Esophagus squamous epithelium (tissue), 5 donors: ENCODE data around the gene ZNF687. TPM values are rescaled to one million over a fixed set of nuclear protein-coding genes. Genes with fewer than 3 reads are reported as not detected.

Experiments used
- DNase-seq: peaks from one replicate; lab custom pipeline; 2025; lab: John Stamatoyannopoulos, UW
- H3K27ac ChIP-seq, 4 donors: fragments of 200-600 bp; sonication (generic); one replicate each; pipeline ENCODE4 v1.5.1; 2016 to 2019; ENCODE audit warnings: mild to moderate bottlenecking in 1 of 4
- H3K27me3 ChIP-seq, 4 donors: fragments of 200-600 bp; sonication (generic); 1 replicate in 3 of 4; 2 replicates in 1 of 4; pipeline versions ENCODE4 v1.5.1 to v1.6.0; 2017 to 2021; ENCODE audit warnings: antibody characterized with exemption in 1 of 4
- H3K36me3 ChIP-seq, 3 donors: fragments of 200-600 bp; sonication (generic); one replicate each; pipeline ENCODE4 v1.5.1; 2016 to 2019
- H3K4me1 ChIP-seq, 3 donors: fragments of 200-600 bp; sonication (generic); one replicate each; pipeline ENCODE4 v1.5.1; 2017 to 2019
- H3K4me3 ChIP-seq, 4 donors: fragments of 200-600 bp; sonication (generic); 1 replicate in 3 of 4; 2 replicates in 1 of 4; pipeline ENCODE4 v1.5.1; 2016 to 2019; ENCODE audit warnings: mild to moderate bottlenecking in 2 of 4, moderate library complexity in 1 of 4
- H3K9me3 ChIP-seq, 3 donors: fragments of 200-600 bp; sonication (generic); one replicate each; pipeline ENCODE4 v1.5.1; 2016 to 2019
- POLR2A ChIP-seq, 4 donors: fragments of 450-650 bp; IDR thresholded peaks; one replicate each; pipeline ENCODE4 v1.6.1; 2017; ENCODE audit warnings: antibody characterized with exemption in 4 of 4, mild to moderate bottlenecking in 4 of 4, moderate library complexity in 3 of 4
- WGBS, 2 donors: methylation state at CpG; one replicate each; pipeline ENCODE4 v1.1.5; 2018; 5-methylcytosine and 5-hydroxymethylcytosine counted together
- intact Hi-C: fragments of 100-400 bp; cut with DNase I; formaldehyde crosslinking; loops from one replicate; pipeline ENCODE4 v1.15.0; 2022
- total RNA-seq, 4 donors: library from RNA; depleted of rRNA; stranded (reverse); fragments of >200 nt; gene quantifications; one replicate each; pipeline ENCODE4 v1.1.0, GENCODE V29; 2016
- TF ChIP-seq, protein P1 (sequence below), 6 experiments: fragments of 450-650 bp in 4 of 6; fragments of 200-600 bp in 2 of 6; sonication (generic) in 2 of 6; IDR thresholded peaks; one replicate each; pipeline ENCODE4 v1.5.1; 2016 to 2019; ENCODE audit warnings: antibody characterized with exemption in 6 of 6, mild to moderate bottlenecking in 4 of 6, moderate library complexity in 4 of 6
- donor health status: DM: yes; HTN: yes; CAD: no.

The ZNF687 gene, protein sequence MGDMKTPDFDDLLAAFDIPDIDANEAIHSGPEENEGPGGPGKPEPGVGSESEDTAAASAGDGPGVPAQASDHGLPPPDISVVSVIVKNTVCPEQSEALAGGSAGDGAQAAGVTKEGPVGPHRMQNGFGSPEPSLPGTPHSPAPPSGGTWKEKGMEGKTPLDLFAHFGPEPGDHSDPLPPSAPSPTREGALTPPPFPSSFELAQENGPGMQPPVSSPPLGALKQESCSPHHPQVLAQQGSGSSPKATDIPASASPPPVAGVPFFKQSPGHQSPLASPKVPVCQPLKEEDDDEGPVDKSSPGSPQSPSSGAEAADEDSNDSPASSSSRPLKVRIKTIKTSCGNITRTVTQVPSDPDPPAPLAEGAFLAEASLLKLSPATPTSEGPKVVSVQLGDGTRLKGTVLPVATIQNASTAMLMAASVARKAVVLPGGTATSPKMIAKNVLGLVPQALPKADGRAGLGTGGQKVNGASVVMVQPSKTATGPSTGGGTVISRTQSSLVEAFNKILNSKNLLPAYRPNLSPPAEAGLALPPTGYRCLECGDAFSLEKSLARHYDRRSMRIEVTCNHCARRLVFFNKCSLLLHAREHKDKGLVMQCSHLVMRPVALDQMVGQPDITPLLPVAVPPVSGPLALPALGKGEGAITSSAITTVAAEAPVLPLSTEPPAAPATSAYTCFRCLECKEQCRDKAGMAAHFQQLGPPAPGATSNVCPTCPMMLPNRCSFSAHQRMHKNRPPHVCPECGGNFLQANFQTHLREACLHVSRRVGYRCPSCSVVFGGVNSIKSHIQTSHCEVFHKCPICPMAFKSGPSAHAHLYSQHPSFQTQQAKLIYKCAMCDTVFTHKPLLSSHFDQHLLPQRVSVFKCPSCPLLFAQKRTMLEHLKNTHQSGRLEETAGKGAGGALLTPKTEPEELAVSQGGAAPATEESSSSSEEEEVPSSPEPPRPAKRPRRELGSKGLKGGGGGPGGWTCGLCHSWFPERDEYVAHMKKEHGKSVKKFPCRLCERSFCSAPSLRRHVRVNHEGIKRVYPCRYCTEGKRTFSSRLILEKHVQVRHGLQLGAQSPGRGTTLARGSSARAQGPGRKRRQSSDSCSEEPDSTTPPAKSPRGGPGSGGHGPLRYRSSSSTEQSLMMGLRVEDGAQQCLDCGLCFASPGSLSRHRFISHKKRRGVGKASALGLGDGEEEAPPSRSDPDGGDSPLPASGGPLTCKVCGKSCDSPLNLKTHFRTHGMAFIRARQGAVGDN
- total RNA-seq: 10 to 100 TPM; 16.5 to 28.5 (median 18.3) TPM

DNA sequence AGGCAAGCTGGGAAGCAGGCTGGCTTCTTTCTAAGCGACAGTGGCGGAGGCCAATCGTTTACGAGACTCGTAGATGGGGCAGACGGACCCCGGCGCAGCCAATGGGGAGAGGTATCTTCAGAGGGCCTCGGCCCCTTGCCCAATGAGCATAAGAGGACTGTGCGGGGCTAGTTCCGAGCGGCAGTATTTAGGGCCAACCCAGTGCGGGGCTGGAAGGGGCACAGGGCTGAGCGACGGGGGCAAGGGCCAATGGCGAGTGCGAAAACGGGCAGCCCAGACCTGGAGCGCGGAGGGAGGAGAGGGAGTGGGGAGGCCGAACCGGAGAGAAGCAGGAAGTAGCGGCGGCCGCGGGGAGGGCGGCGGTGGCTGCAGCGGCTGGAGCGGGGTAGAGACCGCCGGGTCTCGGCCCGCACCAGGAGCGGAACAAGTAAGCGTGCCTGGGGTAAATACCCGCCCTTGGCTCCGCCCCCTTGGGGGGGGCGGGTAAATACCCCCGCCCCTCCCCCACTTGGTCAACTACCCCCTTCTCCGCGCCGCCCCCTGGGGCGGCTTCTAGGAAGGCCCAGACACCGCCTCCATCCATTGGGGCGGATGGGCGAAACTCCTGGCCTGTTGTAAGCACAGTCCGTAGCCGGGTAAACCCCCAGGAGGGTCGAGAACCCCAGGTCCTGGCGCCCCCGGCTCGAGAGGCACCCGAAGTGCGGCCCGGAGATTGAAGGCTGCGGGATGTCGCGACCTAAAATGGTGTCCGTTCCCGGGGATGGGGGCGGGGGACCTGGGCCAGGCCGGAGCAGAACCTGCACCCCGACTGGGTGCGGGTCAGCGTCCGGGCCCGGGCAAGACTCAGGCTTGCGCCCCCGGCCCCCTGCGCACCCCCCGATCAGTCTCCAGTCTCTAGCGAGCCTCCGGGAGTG, at the start of gene ZNF687:
TSS of gene ZNF687 (plus strand) at position 331 of the 914 bp plus-strand sequence. CDS start 3,993 bp downstream, outside the sequence.
- 0% methylated on average over 26 to 34 of the region's 74 CpGs for WGBS, 2 donors
- TF ChIP-seq POLR2A (IDR thresholded peaks at IDR 0.05): peak in 3 of 4 donors; percentile 8 to 83 (median 73)
- TF ChIP-seq, protein P1, sequence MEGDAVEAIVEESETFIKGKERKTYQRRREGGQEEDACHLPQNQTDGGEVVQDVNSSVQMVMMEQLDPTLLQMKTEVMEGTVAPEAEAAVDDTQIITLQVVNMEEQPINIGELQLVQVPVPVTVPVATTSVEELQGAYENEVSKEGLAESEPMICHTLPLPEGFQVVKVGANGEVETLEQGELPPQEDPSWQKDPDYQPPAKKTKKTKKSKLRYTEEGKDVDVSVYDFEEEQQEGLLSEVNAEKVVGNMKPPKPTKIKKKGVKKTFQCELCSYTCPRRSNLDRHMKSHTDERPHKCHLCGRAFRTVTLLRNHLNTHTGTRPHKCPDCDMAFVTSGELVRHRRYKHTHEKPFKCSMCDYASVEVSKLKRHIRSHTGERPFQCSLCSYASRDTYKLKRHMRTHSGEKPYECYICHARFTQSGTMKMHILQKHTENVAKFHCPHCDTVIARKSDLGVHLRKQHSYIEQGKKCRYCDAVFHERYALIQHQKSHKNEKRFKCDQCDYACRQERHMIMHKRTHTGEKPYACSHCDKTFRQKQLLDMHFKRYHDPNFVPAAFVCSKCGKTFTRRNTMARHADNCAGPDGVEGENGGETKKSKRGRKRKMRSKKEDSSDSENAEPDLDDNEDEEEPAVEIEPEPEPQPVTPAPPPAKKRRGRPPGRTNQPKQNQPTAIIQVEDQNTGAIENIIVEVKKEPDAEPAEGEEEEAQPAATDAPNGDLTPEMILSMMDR (IDR thresholded peaks at IDR 0.05): no peak
- peak within 1 kb of the TSS; percentile 95 to 100 (median 98) for H3K27ac ChIP-seq
- peaks cover 7 to 26% (median 9%) of the 10 kb centered on the region in 3 donors for H3K36me3 ChIP-seq
- peak within 1 kb of the TSS; percentile 64 to 96 (median 76) for H3K4me3 ChIP-seq
- intact Hi-C loops: no loop called here
- DNase-seq: peak; percentile 99
- no peaks in the 10 kb centered on the region for H3K27me3 ChIP-seq
- H3K9me3 ChIP-seq: no peaks in the 10 kb centered on the region
- peaks cover 17 to 25% (median 17%) of the 10 kb centered on the region in 3 donors for H3K4me1 ChIP-seq

DNA sequence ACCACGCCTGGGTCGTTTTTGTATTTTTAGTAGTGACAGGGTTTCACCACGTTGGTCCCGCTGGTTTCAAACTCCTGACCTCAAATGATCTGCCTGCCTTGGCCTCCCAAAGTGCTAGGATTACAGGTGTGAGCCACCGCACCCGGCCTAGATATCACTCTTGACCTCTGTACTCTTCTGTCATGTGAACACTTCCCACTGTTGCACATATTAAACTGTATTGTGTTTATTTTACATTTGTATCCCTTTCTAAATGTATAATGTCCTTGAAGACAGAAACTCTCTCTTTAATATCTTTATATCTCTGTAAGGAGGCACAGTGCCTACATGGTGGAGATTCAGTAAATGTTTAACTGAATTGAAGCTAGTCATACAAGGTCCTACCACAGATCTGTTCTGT, 46.9 kb upstream of the ZNF687 start:
- intact Hi-C loops: no loop called here
- TF ChIP-seq POLR2A (IDR thresholded peaks at IDR 0.05): no peak
- TF ChIP-seq, protein P1 (IDR thresholded peaks at IDR 0.05): no peak
- 82 to 89% methylated on average over 6 of the region's 6 CpGs for WGBS, 2 donors
- DNase-seq: no peak
- Histone ChIP-seq H3K4me1 (no peaks in the 10 kb centered on the region), H3K9me3 (no peaks in the 10 kb centered on the region), H3K4me3 (no peak overlapping the region), H3K27me3 (no peaks in the 10 kb centered on the region), H3K36me3 (peaks cover 21 to 100% (median 90%) of the 10 kb centered on the region in 3 donors), H3K27ac (no peak overlapping the region)

DNA sequence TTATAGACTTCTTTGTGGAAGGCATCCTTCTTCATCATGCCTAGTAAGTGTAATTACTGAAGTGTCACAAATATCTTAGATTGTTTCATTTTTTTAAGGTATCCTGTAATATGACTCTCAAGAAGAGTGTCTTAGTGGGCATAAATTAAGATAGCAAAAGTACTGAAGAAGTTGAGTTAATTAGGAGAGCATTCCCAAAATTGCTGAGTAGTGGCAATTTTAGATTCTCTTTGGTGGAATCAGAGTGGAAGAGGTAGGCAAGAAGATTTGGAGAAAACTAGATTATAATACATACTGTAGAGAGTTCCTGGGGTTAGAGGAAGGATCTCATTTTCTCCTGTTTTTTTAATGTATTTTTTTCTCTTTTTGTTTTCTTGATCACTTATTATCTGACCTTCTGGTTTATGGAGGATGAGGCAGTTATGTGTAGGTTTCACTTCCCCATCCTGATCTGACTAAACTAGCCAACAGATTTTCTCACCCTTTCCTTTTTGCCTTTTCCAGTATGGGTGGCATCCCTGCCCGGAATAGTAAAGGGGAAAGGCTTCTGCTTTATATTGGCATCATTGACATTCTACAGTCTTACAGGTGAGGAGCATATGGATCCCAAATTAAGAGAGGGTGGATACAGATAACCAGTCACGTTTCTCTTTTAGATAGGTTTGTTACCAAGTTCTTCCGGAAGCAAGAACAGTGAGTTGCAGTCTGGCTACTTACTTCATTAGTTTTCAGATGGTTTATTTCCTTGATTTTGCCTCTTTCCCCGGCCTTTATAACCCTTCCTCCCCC, 44.2 kb upstream of the ZNF687 start:
- DNase-seq: no peak
- Histone ChIP-seq H3K27ac (no peak overlapping the region), H3K27me3 (no peaks in the 10 kb centered on the region), H3K4me1 (no peaks in the 10 kb centered on the region), H3K9me3 (no peaks in the 10 kb centered on the region), H3K4me3 (no peak overlapping the region), H3K36me3 (peaks cover 21 to 100% (median 91%) of the 10 kb centered on the region in 3 donors)
- intact Hi-C loops: no loop called here
- 71 to 79% methylated on average over 4 of the region's 4 CpGs for WGBS, 2 donors
- TF ChIP-seq, protein P1 (IDR thresholded peaks at IDR 0.05): no peak
- TF ChIP-seq POLR2A (IDR thresholded peaks at IDR 0.05): no peak

DNA sequence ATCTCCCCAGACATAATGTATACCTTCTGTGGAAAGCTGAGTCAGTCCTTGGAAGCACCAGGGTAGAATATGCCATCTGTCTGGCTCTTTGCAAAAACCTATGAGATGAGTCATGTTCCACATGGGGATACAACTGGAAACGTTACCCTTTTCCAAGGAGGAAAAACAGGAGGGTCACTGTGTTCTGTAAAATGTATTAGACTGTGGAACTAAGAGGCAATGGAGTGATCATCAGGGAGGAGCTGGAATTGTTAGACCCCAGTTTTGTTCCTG, 43.7 kb upstream of the ZNF687 start:
- peaks cover 26 to 100% (median 91%) of the 10 kb centered on the region in 3 donors for H3K36me3 ChIP-seq
- intact Hi-C loops: no loop called here
- H3K27ac ChIP-seq: no peak overlapping the region
- H3K27me3 ChIP-seq: no peaks in the 10 kb centered on the region
- no peak overlapping the region for H3K4me3 ChIP-seq
- no peak for TF ChIP-seq POLR2A (IDR thresholded peaks at IDR 0.05)
- TF ChIP-seq, protein P1 (IDR thresholded peaks at IDR 0.05): no peak
- no peak for DNase-seq
- no peaks in the 10 kb centered on the region for H3K4me1 ChIP-seq
- 22 to 36% methylated on average over 1 of the region's 1 CpG for whole genome bisulfite sequencing, 2 donors
- H3K9me3 ChIP-seq: no peaks in the 10 kb centered on the region
